NCI-H524 (cell line): ENCODE measurements around the gene ARHGDIB.
A peak's percentile ranks its signal among the peaks of the same experiment; 100 is the strongest.

Experiments used
- DNase-seq, 2 experiments: peaks; one replicate each; lab custom pipeline; 2025; lab: John Stamatoyannopoulos, UW

Gene ARHGDIB

DNA sequence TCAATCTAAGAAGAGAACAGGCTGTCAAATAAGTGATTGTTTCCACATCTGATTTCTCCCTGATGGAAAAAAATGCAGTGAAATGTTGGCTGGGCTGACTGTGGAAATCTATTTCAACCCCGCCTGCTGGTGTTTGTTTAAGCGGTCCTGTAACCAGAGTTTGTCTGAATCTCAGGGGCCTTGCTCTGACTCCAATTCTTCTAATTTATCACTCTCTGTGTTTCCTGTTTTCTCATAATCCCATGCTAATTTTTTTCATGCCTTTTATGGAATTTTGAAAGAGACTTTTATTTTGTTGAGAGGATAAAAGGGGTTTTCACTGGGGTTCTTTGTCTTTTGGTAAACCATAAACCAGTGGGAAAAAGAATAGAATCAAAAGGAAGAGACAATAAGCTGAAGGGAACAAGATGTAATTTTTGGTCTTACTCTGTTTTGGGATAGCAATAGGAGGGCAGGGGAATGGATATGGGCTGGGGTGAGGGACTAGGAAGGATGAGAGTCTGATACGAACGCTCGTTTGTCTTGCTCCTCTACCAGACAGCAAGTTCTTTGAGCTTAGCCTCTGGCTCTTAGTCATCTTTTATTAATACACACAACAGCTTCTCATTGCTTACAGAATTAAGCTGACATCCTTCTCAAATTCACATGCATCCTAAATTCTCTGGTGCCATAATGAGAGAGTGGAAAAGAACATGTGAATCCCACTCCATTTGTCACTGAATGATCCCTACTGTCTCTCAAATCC lies 67.7 kb downstream of the ARHGDIB start:
- no peak for DNase-seq

DNA sequence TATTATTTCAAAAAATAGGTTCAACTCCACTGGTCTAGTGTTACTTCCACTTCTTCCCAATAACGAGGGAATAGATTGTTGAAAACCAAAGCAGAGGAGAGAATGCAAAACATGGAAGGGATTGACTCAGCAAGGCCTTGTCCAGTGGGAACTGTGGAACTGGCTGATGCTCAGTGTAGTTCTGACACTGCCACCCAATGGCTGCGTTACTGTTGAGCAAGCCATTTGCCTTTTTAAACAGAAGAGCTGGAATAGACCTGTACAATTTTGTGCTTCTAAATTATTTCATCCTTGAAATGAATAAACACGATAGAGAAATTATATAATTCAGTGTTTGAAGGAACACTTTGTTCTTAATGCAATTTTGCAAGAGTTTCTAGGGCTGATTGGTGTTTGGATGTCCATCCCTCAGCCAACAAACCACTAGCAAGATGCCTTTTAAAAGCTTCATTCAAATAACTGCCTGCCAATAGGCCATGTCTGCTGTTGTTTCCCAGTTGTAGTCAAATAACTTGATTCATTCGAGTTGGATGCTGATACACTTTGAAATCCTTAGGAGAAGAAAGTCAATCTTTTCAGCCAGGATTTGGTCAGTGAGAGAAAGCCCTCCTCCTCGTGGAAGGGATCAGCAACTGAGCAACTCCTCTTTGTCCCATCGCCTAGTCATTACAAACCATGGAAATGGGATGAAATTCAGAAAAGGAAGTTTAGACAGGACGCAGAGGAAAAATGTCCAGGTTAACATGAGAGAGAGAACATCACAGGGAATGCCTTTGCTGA lies 68.5 kb downstream of the ARHGDIB start:
- peak in 1 of 2 experiments; percentile 17 for DNase-seq
